SH-SY5Y (cell line): ENCODE data around the gene HES1.

Source experiments
- GATA2 ChIP-seq: IDR thresholded peaks from 2 replicates; pipeline ENCODE4 v1.6.1; 2011; ENCODE audit warnings: mild to moderate bottlenecking, low read depth, low read length
- GATA3 ChIP-seq: IDR thresholded peaks from 2 replicates; pipeline ENCODE4 v1.6.1; 2011; ENCODE audit warnings: low read depth, mild to moderate bottlenecking, low read length, moderate library complexity

DNA sequence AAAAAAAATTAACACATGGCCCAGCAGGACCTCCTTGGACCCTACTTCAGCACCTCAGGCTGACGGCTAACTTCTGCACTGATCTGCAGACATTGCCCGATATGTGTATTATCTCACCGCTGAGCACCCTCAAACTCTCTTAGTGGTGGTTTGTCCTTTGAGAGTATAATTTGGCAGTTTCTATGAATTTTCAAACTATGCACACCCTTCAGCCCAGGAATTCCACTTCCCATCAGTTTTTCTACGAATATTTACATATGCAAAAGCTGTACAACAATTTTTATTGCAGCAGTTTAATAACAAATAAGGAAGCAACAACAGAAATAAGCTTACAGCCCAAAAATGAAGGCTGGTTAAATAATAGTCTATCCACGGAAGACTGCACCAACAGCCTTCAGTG is 44.6 kb downstream of the HES1 start:
- no peak for TF ChIP-seq GATA3
- TF ChIP-seq GATA2 = no peak
